WTC11 (cell line): Measurements from ENCODE around the gene PLPP3. TPM values are rescaled to one million over a fixed set of nuclear protein-coding genes. Genes with fewer than 3 reads are reported as not detected.

ENCODE experiments used
- ATAC-seq: fragments of 200-7000 bp; cut with Tn5 transposase; 2 replicates; pipeline ENCODE4 v1.10.0; 2021; ENCODE audit warnings: mild to moderate bottlenecking, moderate library complexity
- CTCF ChIA-PET: fragments of 300-600 bp; sonication (Branson Sonifier 250); formaldehyde crosslinking; loops from one replicate; lab custom pipeline; 2021; ENCODE audit warnings: antibody characterized with exemption; lab: Charles Lee
- POLR2A ChIA-PET: fragments of 350-600 bp; sonication (Branson Sonifier 250); formaldehyde crosslinking; loops from one replicate; lab custom pipeline; 2021; ENCODE audit warnings: antibody characterized with exemption; lab: Charles Lee
- DNase-seq: peaks from one replicate; pipeline ENCODE4 v3.0.0; 2021; ENCODE audit warnings: low spot score
- H3K27ac Mint-ChIP-seq: 2 replicates; pipeline ENCODE4 v1.8.0; 2021; ENCODE audit warnings: mixed read lengths
- H3K27me3 Mint-ChIP-seq: 2 replicates; pipeline ENCODE4 v1.8.0; 2021; ENCODE audit warnings: low read depth, mild to moderate bottlenecking, moderate library complexity, mixed read lengths
- H3K36me3 Mint-ChIP-seq: 2 replicates; pipeline ENCODE4 v1.8.0; 2021; ENCODE audit warnings: mixed read lengths
- H3K4me1 Mint-ChIP-seq: 2 replicates; pipeline ENCODE4 v1.8.0; 2022; ENCODE audit warnings: mixed read lengths
- H3K4me3 Mint-ChIP-seq: 2 replicates; pipeline ENCODE4 v1.8.0; 2021; ENCODE audit warnings: mild to moderate bottlenecking, moderate library complexity, mixed read lengths
- H3K9me3 Mint-ChIP-seq: 2 replicates; pipeline ENCODE4 v1.8.0; 2021; ENCODE audit warnings: mixed read lengths
- AR ChIP-seq: fragments of 250-450 bp; sonication (Bioruptor Pico); IDR thresholded peaks from 2 replicates; pipeline ENCODE4 v1.9.0; 2021; ENCODE audit warnings: mild to moderate bottlenecking
- ATF6 ChIP-seq: sonication (generic); formaldehyde crosslinking; IDR thresholded peaks from 2 replicates; pipeline ENCODE4 v1.8.1; 2023; ENCODE audit warnings: mild to moderate bottlenecking, missing genetic modification reagents
- ETV6 ChIP-seq: sonication (generic); formaldehyde crosslinking; IDR thresholded peaks from 2 replicates; pipeline ENCODE4 v1.8.1; 2022; ENCODE audit warnings: mild to moderate bottlenecking, missing genetic modification reagents
- FOXK1 ChIP-seq: sonication (generic); formaldehyde crosslinking; IDR thresholded peaks from 2 replicates; pipeline ENCODE4 v1.8.0; 2022; ENCODE audit warnings: mild to moderate bottlenecking, moderate library complexity, missing genetic modification reagents
- GRHL2 ChIP-seq: fragments of 250-450 bp; sonication (Bioruptor Pico); IDR thresholded peaks from 2 replicates; pipeline ENCODE4 v1.8.0; 2022; ENCODE audit warnings: mild to moderate bottlenecking, moderate library complexity; ENCODE audit not compliant: insufficient replicate concordance, severe bottlenecking
- HMGA2 ChIP-seq: fragments of 250-450 bp; sonication (Bioruptor Pico); IDR thresholded peaks from 2 replicates; pipeline ENCODE4 v1.4.0; 2021; ENCODE audit warnings: mild to moderate bottlenecking, moderate library complexity
- IRF2 ChIP-seq: sonication (generic); formaldehyde crosslinking; IDR thresholded peaks from 2 replicates; pipeline ENCODE4 v1.8.0; 2022; ENCODE audit warnings: low read depth, missing genetic modification reagents, borderline replicate concordance
- JUN ChIP-seq: sonication (generic); formaldehyde crosslinking; IDR thresholded peaks from 2 replicates; pipeline ENCODE4 v1.8.0; 2023; ENCODE audit warnings: mild to moderate bottlenecking, missing genetic modification reagents
- NR2C2 ChIP-seq: sonication (generic); formaldehyde crosslinking; IDR thresholded peaks from 2 replicates; pipeline ENCODE4 v1.8.0; 2022; ENCODE audit warnings: mild to moderate bottlenecking, missing genetic modification reagents
- OVOL2 ChIP-seq: fragments of 250-450 bp; sonication (Bioruptor Pico); IDR thresholded peaks from 2 replicates; pipeline ENCODE4 v1.9.0; 2021; ENCODE audit warnings: mild to moderate bottlenecking, borderline replicate concordance
- PRDM15 ChIP-seq: sonication (generic); formaldehyde crosslinking; IDR thresholded peaks from 2 replicates; pipeline ENCODE4 v1.8.0; 2022; ENCODE audit warnings: missing genetic modification reagents
- PREB ChIP-seq: sonication (generic); formaldehyde crosslinking; IDR thresholded peaks from 2 replicates; pipeline ENCODE4 v1.8.1; 2022; ENCODE audit warnings: mild to moderate bottlenecking, missing genetic modification reagents, moderate library complexity, borderline replicate concordance
- PRRX2 ChIP-seq: fragments of 250-450 bp; sonication (Bioruptor Pico); IDR thresholded peaks from 2 replicates; pipeline ENCODE4 v1.8.0; 2021; ENCODE audit warnings: mild to moderate bottlenecking
- SMAD3 ChIP-seq: sonication (generic); formaldehyde crosslinking; IDR thresholded peaks from 2 replicates; pipeline ENCODE4 v1.8.0; 2022; ENCODE audit warnings: missing genetic modification reagents, mild to moderate bottlenecking, borderline replicate concordance
- TEAD1 ChIP-seq: sonication (generic); formaldehyde crosslinking; IDR thresholded peaks from 2 replicates; pipeline ENCODE4 v1.8.0; 2022; ENCODE audit warnings: mild to moderate bottlenecking, missing genetic modification reagents
- TP53 ChIP-seq: sonication (generic); formaldehyde crosslinking; IDR thresholded peaks from 2 replicates; pipeline ENCODE4 v1.8.1; 2023; ENCODE audit warnings: mild to moderate bottlenecking, missing genetic modification reagents
- ZBTB43 ChIP-seq: sonication (generic); formaldehyde crosslinking; IDR thresholded peaks from 2 replicates; pipeline ENCODE4 v1.8.1; 2023; ENCODE audit warnings: mild to moderate bottlenecking, missing genetic modification reagents
- ZNF232 ChIP-seq: sonication (generic); formaldehyde crosslinking; IDR thresholded peaks from 2 replicates; pipeline ENCODE4 v1.8.0; 2022; ENCODE audit warnings: mild to moderate bottlenecking, missing genetic modification reagents
- ZNF423 ChIP-seq: fragments of 250-450 bp; sonication (Bioruptor Pico); IDR thresholded peaks from 2 replicates; pipeline ENCODE4 v2.1.2; 2022; ENCODE audit warnings: mild to moderate bottlenecking, moderate library complexity
- ZNF532 ChIP-seq: fragments of 250-450 bp; sonication (Bioruptor Pico); IDR thresholded peaks from 2 replicates; pipeline ENCODE4 v1.9.0; 2021; ENCODE audit warnings: mild to moderate bottlenecking, borderline replicate concordance
- total RNA-seq: library from RNA; stranded (reverse); gene quantifications from 3 replicates; pipeline ENCODE4 v1.2.3, GENCODE V29; 2021

PLPP3 gene
- total RNA-seq, 1 experiment from 2014 or later = 31.0 TPM

GRCh38 chr1:56534130-56534651, 45.2 kb downstream of the PLPP3 start:
- CTCF ChIA-PET = interaction anchor here (2.1 kb wide), 1 partner anchor 44 kb away, joined by 16 read pairs; the partner anchor contains the start of gene PLPP3
- no peak for DNase-seq
- POLR2A ChIA-PET = interaction anchor here (1.8 kb wide), 1 partner anchor 13 kb away, joined by 10 read pairs; no protein-coding TSS in a partner anchor
- H3K27me3 Mint-ChIP-seq = no peaks in the 10 kb centered on the region
- ATAC-seq = 0 out of 2 replicates have a peak, but pooled peaks have one; percentile 1
- H3K9me3 Mint-ChIP-seq = no peaks in the 10 kb centered on the region
- no peak overlapping the region for H3K4me3 Mint-ChIP-seq
- TF ChIP-seq TEAD1 (CRISPR knock-in tag) (0 out of 2 replicates have a peak, but pooled peaks have one; percentile 25), SMAD3 (0 out of 2 replicates have a peak, but pooled peaks have one; percentile 28), IRF2 (CRISPR knock-in tag) (no peak), AR (CRISPR knock-in tag) (no peak), ZNF232 (CRISPR knock-in tag) (0 out of 2 replicates have a peak, but pooled peaks have one; percentile 30)
- peaks cover 6% of the 10 kb centered on the region for H3K4me1 Mint-ChIP-seq
- peaks cover 13% of the 10 kb centered on the region for H3K36me3 Mint-ChIP-seq
- H3K27ac Mint-ChIP-seq = peak overlapping the region; percentile 99

- Mint-ChIP-seq H3K27ac (peak overlapping the region; percentile 99), H3K4me1 (peaks cover 11% of the 10 kb centered on the region), H3K4me3 (no peak overlapping the region), H3K9me3 (no peaks in the 10 kb centered on the region), H3K27me3 (no peaks in the 10 kb centered on the region), H3K36me3 (peaks cover 13% of the 10 kb centered on the region)
- DNase-seq (no peak), ATAC-seq (no peak)
- CTCF ChIA-PET = no interaction called here
- POLR2A ChIA-PET = no interaction called here
- TF ChIP-seq JUN (no peak), PREB (no peak), ZNF532 (CRISPR knock-in tag) (no peak), NR2C2 (no peak), TP53 (no peak), ZNF423 (CRISPR knock-in tag) (no peak), ZBTB43 (CRISPR knock-in tag) (no peak), FOXK1 (CRISPR knock-in tag) (no peak), GRHL2 (CRISPR knock-in tag) (no peak), PRDM15 (CRISPR knock-in tag) (no peak), HMGA2 (CRISPR knock-in tag) (no peak), ETV6 (CRISPR knock-in tag) (no peak), PRRX2 (CRISPR knock-in tag) (no peak), ATF6 (CRISPR knock-in tag) (no peak), OVOL2 (no peak)
These were observed 45.7 kb downstream of the PLPP3 start for GRCh38 chr1:56533621-56534020.
